Trophoblast cell (in vitro differentiated cells and primary cell): ENCODE measurements around the gene CCDC154.

ENCODE experiments used
- DNase-seq, 2 donors: peaks; one replicate each; pipeline ENCODE4 v3.0.0-alpha.2; 2016
- H2AFZ ChIP-seq: 2 replicates; pipeline ENCODE4 v1.6.1; 2013; ENCODE audit warnings: low read length, moderate library complexity, mild to moderate bottlenecking; ENCODE audit not compliant: insufficient read depth, poor library complexity
- H2AK5ac ChIP-seq: 2 replicates; pipeline ENCODE4 v1.6.1; 2013; ENCODE audit warnings: mild to moderate bottlenecking, low read length
- H2BK120ac ChIP-seq: 2 replicates; pipeline ENCODE4 v1.6.1; 2013; ENCODE audit warnings: low read length, mild to moderate bottlenecking, moderate library complexity; ENCODE audit not compliant: insufficient read depth, poor library complexity
- H2BK12ac ChIP-seq: 2 replicates; pipeline ENCODE4 v1.6.1; 2013; ENCODE audit warnings: mild to moderate bottlenecking, low read length, moderate library complexity
- H2BK5ac ChIP-seq: 2 replicates; pipeline ENCODE4 v1.6.1; 2013; ENCODE audit warnings: low read length, low read depth, moderate library complexity, mild to moderate bottlenecking; ENCODE audit not compliant: poor library complexity
- H3K14ac ChIP-seq: 2 replicates; pipeline ENCODE4 v1.6.1; 2013; ENCODE audit warnings: mild to moderate bottlenecking, low read length
- H3K18ac ChIP-seq: 2 replicates; pipeline ENCODE4 v1.6.1; 2013; ENCODE audit warnings: mild to moderate bottlenecking, low read length
- H3K23ac ChIP-seq: 2 replicates; pipeline ENCODE4 v1.6.1; 2013; ENCODE audit warnings: low read length
- H3K27ac ChIP-seq: 2 replicates; pipeline ENCODE4 v1.5.1; 2013; ENCODE audit warnings: low read depth, mild to moderate bottlenecking, inconsistent platforms, low read length, moderate library complexity
- H3K27me3 ChIP-seq: 2 replicates; pipeline ENCODE4 v1.6.1; 2013; ENCODE audit warnings: inconsistent platforms, mild to moderate bottlenecking, low read length, moderate library complexity; ENCODE audit not compliant: insufficient read depth
- H3K36me3 ChIP-seq, 2 experiments: 1 replicate in 1 of 2; 2 replicates in 1 of 2; pipeline ENCODE4 v1.6.1; 2013; ENCODE audit warnings: low read length in 2 of 2, mild to moderate bottlenecking in 2 of 2, moderate library complexity in 1 of 2; ENCODE audit not compliant: insufficient read depth in 2 of 2, control insufficient read depth in 1 of 2
- H3K4ac ChIP-seq: 2 replicates; pipeline ENCODE4 v1.6.1; 2013; ENCODE audit warnings: low read depth, mild to moderate bottlenecking, low read length, moderate library complexity
- H3K4me1 ChIP-seq, 2 experiments: 1 replicate in 1 of 2; 2 replicates in 1 of 2; pipeline ENCODE4 v1.6.1; 2013; ENCODE audit warnings: low read length in 2 of 2, mild to moderate bottlenecking in 2 of 2, moderate library complexity in 1 of 2; ENCODE audit not compliant: insufficient read depth in 2 of 2, control insufficient read depth in 1 of 2
- H3K4me2 ChIP-seq: 2 replicates; pipeline ENCODE4 v1.6.1; 2013; ENCODE audit warnings: inconsistent platforms, mild to moderate bottlenecking, low read length, moderate library complexity
- H3K4me3 ChIP-seq: 2 replicates; pipeline ENCODE4 v1.5.1; 2013; ENCODE audit warnings: mild to moderate bottlenecking, low read depth, low read length, inconsistent platforms
- H3K79me1 ChIP-seq: one replicate; pipeline ENCODE4 v1.6.1; 2013; ENCODE audit warnings: low read length
- H3K79me2 ChIP-seq: 2 replicates; pipeline ENCODE4 v1.6.1; 2013; ENCODE audit warnings: low read length, mild to moderate bottlenecking; ENCODE audit not compliant: control insufficient read depth, insufficient read depth, poor library complexity
- H3K9ac ChIP-seq: 2 replicates; pipeline ENCODE4 v1.6.1; 2013; ENCODE audit warnings: mild to moderate bottlenecking, low read length
- H3K9me3 ChIP-seq: 2 replicates; pipeline ENCODE4 v1.6.1; 2013; ENCODE audit warnings: low read depth, mild to moderate bottlenecking, control low read depth, inconsistent platforms, low read length; ENCODE audit not compliant: insufficient read depth
- H4K12ac ChIP-seq: 2 replicates; pipeline ENCODE4 v1.6.1; 2013; ENCODE audit warnings: low read depth, mild to moderate bottlenecking, low read length, moderate library complexity
- H4K8ac ChIP-seq: 2 replicates; pipeline ENCODE4 v1.6.1; 2013; ENCODE audit warnings: low read depth, mild to moderate bottlenecking, low read length, moderate library complexity
- H4K91ac ChIP-seq: one replicate; pipeline ENCODE4 v1.6.1; 2013; ENCODE audit warnings: low read depth, mild to moderate bottlenecking, low read length, moderate library complexity
- WGBS: extraction: QIAGEN DNeasy Blood & Tissue Kit; methylation state at CpG from one replicate; pipeline ENCODE4 v1.1.7; 2013; ENCODE audit warnings: missing lambda C conversion rate; ENCODE audit not compliant: insufficient read length, insufficient coverage; ENCODE audit errors: extremely low coverage; 5-methylcytosine and 5-hydroxymethylcytosine counted together

CCDC154 gene

GRCh38 chr16:1474796-1475551 lies 30.6 kb upstream of the CCDC154 start, which contains the start of gene CLCN7:
Gene CLCN7, minus strand, starts transcription at chr16:1475028. Its CDS starts 54 bp downstream, at chr16:1474974.
- peaks cover 8% of the 10 kb centered on the region for H3K79me2 ChIP-seq
- peaks cover 5% of the 10 kb centered on the region for H3K9me3 ChIP-seq
- H3K4ac ChIP-seq = peak within 1 kb of the TSS; percentile 71
- peaks cover 10% of the 10 kb centered on the region for H3K79me1 ChIP-seq
- no peak within 1 kb of the TSS for H2BK12ac ChIP-seq
- peak within 1 kb of the TSS; percentile 81 for H2BK120ac ChIP-seq
- H3K4me3 ChIP-seq = peak within 1 kb of the TSS; percentile 99
- peak within 1 kb of the TSS; percentile 94 for H3K9ac ChIP-seq
- no CpG with 5 or more reads among the region's 99 CpGs for WGBS
- peak; percentile 56 to 79 for DNase-seq
- peak within 1 kb of the TSS; percentile 94 for H3K18ac ChIP-seq
- H3K4me1 ChIP-seq = peaks cover 25 to 29% of the 10 kb centered on the region in 2 experiments
- H3K14ac ChIP-seq = peak within 1 kb of the TSS; percentile 96
- peak within 1 kb of the TSS; percentile 97 for H4K91ac ChIP-seq
- H2AFZ ChIP-seq = peak within 1 kb of the TSS; percentile 84
- H3K36me3 ChIP-seq = no peaks in the 10 kb centered on the region
- H3K27me3 ChIP-seq = no peaks in the 10 kb centered on the region
- peak within 1 kb of the TSS; percentile 99 for H3K4me2 ChIP-seq
- H4K12ac ChIP-seq = peak within 1 kb of the TSS; percentile 92
- H2BK5ac ChIP-seq = peak within 1 kb of the TSS; percentile 70
- H3K23ac ChIP-seq = no peak within 1 kb of the TSS
- peak within 1 kb of the TSS; percentile 57 for H2AK5ac ChIP-seq
- peak within 1 kb of the TSS; percentile 54 for H3K27ac ChIP-seq
- peak within 1 kb of the TSS; percentile 99 for H4K8ac ChIP-seq

- Histone ChIP-seq H3K27ac (no peak overlapping the region), H3K4me2 (peak overlapping the region; percentile 99), H2BK120ac (peak overlapping the region; percentile 81), H3K14ac (peak overlapping the region; percentile 86), H3K4me1 (peaks cover 25 to 29% of the 10 kb centered on the region in 2 experiments), H2AK5ac (peak overlapping the region; percentile 57), H3K23ac (no peak overlapping the region), H3K18ac (peak overlapping the region; percentile 94), H3K4ac (peak overlapping the region; percentile 65), H3K27me3 (no peaks in the 10 kb centered on the region), H4K12ac (peak overlapping the region; percentile 92), H3K79me2 (peaks cover 8% of the 10 kb centered on the region), H4K8ac (peak overlapping the region; percentile 99), H2BK12ac (no peak overlapping the region), H4K91ac (peak overlapping the region; percentile 97), H2AFZ (peak overlapping the region; percentile 84), H3K9me3 (peaks cover 5% of the 10 kb centered on the region), H3K9ac (peak overlapping the region; percentile 93), H2BK5ac (peak overlapping the region; percentile 65), H3K4me3 (peak overlapping the region; percentile 99), H3K36me3 (no peaks in the 10 kb centered on the region), H3K79me1 (peaks cover 10% of the 10 kb centered on the region)
- WGBS = no CpG with 5 or more reads among the region's 57 CpGs
- peak in 1 of 2 donors; percentile 64 for DNase-seq
Measured at GRCh38 chr16:1474082-1474795, 29.9 kb upstream of the CCDC154 start.

- no peak for DNase-seq
- H3K4ac ChIP-seq = no peak overlapping the region
- H2AFZ ChIP-seq = no peak overlapping the region
- H3K4me1 ChIP-seq = peaks cover 25 to 29% of the 10 kb centered on the region in 2 experiments
- H3K79me1 ChIP-seq = peaks cover 10% of the 10 kb centered on the region
- H2BK5ac ChIP-seq = no peak overlapping the region
- no peaks in the 10 kb centered on the region for H3K36me3 ChIP-seq
- H3K4me3 ChIP-seq = no peak overlapping the region
- peaks cover 8% of the 10 kb centered on the region for H3K79me2 ChIP-seq
- no peak overlapping the region for H3K9ac ChIP-seq
- H3K4me2 ChIP-seq = no peak overlapping the region
- no peak overlapping the region for H2AK5ac ChIP-seq
- no peak overlapping the region for H3K14ac ChIP-seq
- H3K27me3 ChIP-seq = no peaks in the 10 kb centered on the region
- H4K12ac ChIP-seq = no peak overlapping the region
- H3K23ac ChIP-seq = no peak overlapping the region
- H3K27ac ChIP-seq = no peak overlapping the region
- H3K9me3 ChIP-seq = peaks cover 5% of the 10 kb centered on the region
- no peak overlapping the region for H4K8ac ChIP-seq
- H2BK12ac ChIP-seq = no peak overlapping the region
- H4K91ac ChIP-seq = no peak overlapping the region
- no CpG with 5 or more reads among the region's 3 CpGs for WGBS
- no peak overlapping the region for H3K18ac ChIP-seq
- H2BK120ac ChIP-seq = no peak overlapping the region
Measured at GRCh38 chr16:1472974-1473373, 28.6 kb upstream of the CCDC154 start.

GRCh38 chr16:1471569-1472194 lies 27.3 kb upstream of the CCDC154 start:
- WGBS = no CpG with 5 or more reads among the region's 26 CpGs
- H3K4me2 ChIP-seq = no peak overlapping the region

More at GRCh38 chr16:1471569-1472194, 27.3 kb upstream of the CCDC154 start:
- no peak overlapping the region for H3K9ac ChIP-seq
- no peak overlapping the region for H4K12ac ChIP-seq
- no peak overlapping the region for H3K18ac ChIP-seq
- no peak overlapping the region for H4K8ac ChIP-seq
- peaks cover 10% of the 10 kb centered on the region for H3K79me1 ChIP-seq
- peaks cover 8% of the 10 kb centered on the region for H3K79me2 ChIP-seq
- no peak overlapping the region for H2BK120ac ChIP-seq
- H3K4ac ChIP-seq = peak overlapping the region; percentile 35
- H3K36me3 ChIP-seq = no peaks in the 10 kb centered on the region
- no peak overlapping the region for H3K14ac ChIP-seq
- no peak overlapping the region for H2BK12ac ChIP-seq
- H4K91ac ChIP-seq = no peak overlapping the region
- peaks cover 25 to 29% of the 10 kb centered on the region in 2 experiments for H3K4me1 ChIP-seq
- no peak overlapping the region for H2BK5ac ChIP-seq
- no peak overlapping the region for H2AK5ac ChIP-seq
- no peak overlapping the region for H2AFZ ChIP-seq
- no peak overlapping the region for H3K23ac ChIP-seq
- no peak overlapping the region for H3K27ac ChIP-seq
- no peak overlapping the region for H3K4me3 ChIP-seq
- no peak for DNase-seq
- H3K27me3 ChIP-seq = no peaks in the 10 kb centered on the region
- H3K9me3 ChIP-seq = peaks cover 2% of the 10 kb centered on the region
